Measurements from ENCODE around the gene CACNA1A.
"Not testable (repeated sequence)": the region's sequence is repeated elsewhere in the genome, so short reads cannot be mapped to it uniquely, and the experiment has no call there.

Gene CACNA1A

GRCh38 chr19:13363245-13363644, 143.0 kb downstream of the CACNA1A start:
- Histone ChIP-seq H2BK5ac (ENCODE audit: low read depth, low read length, poor library complexity, severe bottlenecking) (no peak overlapping the region), H3K9me3 (ENCODE audit: control insufficient read depth, low read length) (peaks cover 19% of the 10 kb centered on the region), H3K27me3 (ENCODE audit: control insufficient read depth in 1 of 2, insufficient read depth in 1 of 2, low read length in 2 of 2) (no peaks in the 10 kb centered on the region)

DNA sequence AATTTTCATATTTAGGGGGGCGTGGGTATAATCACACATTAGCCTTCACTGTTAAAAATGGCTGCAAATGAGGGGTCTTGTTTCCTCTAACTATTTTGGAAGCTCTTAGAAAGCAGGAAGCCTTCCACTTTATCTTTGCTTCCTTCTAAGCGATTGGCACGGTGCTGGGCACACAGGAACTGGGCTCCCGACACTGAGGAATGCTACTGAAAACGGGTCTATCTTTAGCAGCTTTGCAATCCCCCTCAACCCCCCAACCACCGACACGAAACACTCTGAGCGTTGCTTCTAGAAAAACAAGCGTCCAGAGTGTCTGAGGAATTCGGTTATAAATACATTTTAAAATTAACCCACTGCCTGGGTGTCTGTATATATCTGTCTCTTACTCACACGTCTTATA, 143.6 kb downstream of the CACNA1A start:
- no peak for DNase-seq

More at GRCh38 chr19:13363245-13363644, 143.0 kb downstream of the CACNA1A start:
- H2BK120ac ChIP-seq (ENCODE audit: low read depth, low read length) = no peak overlapping the region
- no peak for DNase-seq
- 80% methylated on average over 6 of the region's 7 CpGs for WGBS
- no peak overlapping the region for H3K4me3 ChIP-seq (ENCODE audit: insufficient read depth in 1 of 2, low read depth in 1 of 2, low read length in 2 of 2)
- H3K27ac ChIP-seq (ENCODE audit: low read length, poor library complexity, severe bottlenecking) = no peak overlapping the region
- no peak overlapping the region for H3K4me2 ChIP-seq (ENCODE audit: low read length, poor library complexity, severe bottlenecking)
- no peak overlapping the region for H2AFZ ChIP-seq (ENCODE audit: low read depth, low read length)
- no peaks in the 10 kb centered on the region for H3K79me1 ChIP-seq (replicated peaks; ENCODE audit: low read length, poor library complexity, severe bottlenecking)
- H4K8ac ChIP-seq (ENCODE audit: low read length) = no peak overlapping the region
- H3K9ac ChIP-seq (ENCODE audit: low read length) = no peak overlapping the region
- H3K14ac ChIP-seq (ENCODE audit: low read length in 2 of 2) = no peak overlapping the region
- H2BK15ac ChIP-seq (ENCODE audit: low read depth, poor library complexity, severe bottlenecking) = no peak overlapping the region
- H3K36me3 ChIP-seq (ENCODE audit: control insufficient read depth in 1 of 2, insufficient read depth in 2 of 2, low read depth in 1 of 2, low read length in 2 of 2) = peaks cover 0 to 44% of the 10 kb centered on the region in 2 experiments
- H4K91ac ChIP-seq (ENCODE audit: low read length) = no peak overlapping the region
- H3K4ac ChIP-seq (ENCODE audit: low read depth in 1 of 2, low read length in 2 of 2) = no peak overlapping the region
- H3K18ac ChIP-seq (ENCODE audit: low read depth in 1 of 2, low read length in 2 of 2) = no peak overlapping the region
- H2BK12ac ChIP-seq (ENCODE audit: low read length in 2 of 2) = no peak overlapping the region
- no peak overlapping the region for H2AK5ac ChIP-seq (ENCODE audit: low read length, severe bottlenecking)
- H3K23ac ChIP-seq (ENCODE audit: low read length in 2 of 2) = no peak overlapping the region
- no peaks in the 10 kb centered on the region for H3K4me1 ChIP-seq (ENCODE audit: control insufficient read depth, insufficient read depth, low read depth, low read length)

DNA sequence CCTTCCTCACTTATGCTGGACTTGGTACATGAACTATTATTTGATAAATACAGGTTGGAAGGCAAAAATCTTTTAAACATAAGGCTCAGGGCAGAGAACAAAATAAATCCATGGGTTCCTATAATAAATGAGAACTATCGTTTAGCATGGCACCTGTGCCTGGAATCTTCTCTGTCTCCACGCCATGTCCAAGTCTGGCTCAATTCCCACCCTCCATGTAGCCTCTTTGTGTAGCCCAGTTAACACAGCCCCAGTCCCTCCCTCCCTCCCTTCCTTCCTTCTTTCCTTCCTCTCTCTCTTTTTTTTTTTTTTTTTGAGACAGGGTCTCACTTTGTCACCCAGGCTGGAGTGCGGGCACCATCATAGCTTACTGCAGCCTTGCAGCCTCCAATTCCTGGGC, 144.6 kb downstream of the CACNA1A start:
- not testable (repeated sequence) for H2BK12ac ChIP-seq (ENCODE audit: low read length in 2 of 2)

More for the DNA sequence above, 143.6 kb downstream of the CACNA1A start:
- Histone ChIP-seq H3K9ac (ENCODE audit: low read length) (no peak overlapping the region), H3K9me3 (ENCODE audit: control insufficient read depth, low read length) (peaks cover 19% of the 10 kb centered on the region), H2BK12ac (ENCODE audit: low read length in 2 of 2) (no peak overlapping the region), H3K4me3 (ENCODE audit: insufficient read depth in 1 of 2, low read depth in 1 of 2, low read length in 2 of 2) (no peak overlapping the region), H3K27me3 (ENCODE audit: control insufficient read depth in 1 of 2, insufficient read depth in 1 of 2, low read length in 2 of 2) (no peaks in the 10 kb centered on the region), H3K4me2 (ENCODE audit: low read length, poor library complexity, severe bottlenecking) (no peak overlapping the region), H2BK120ac (ENCODE audit: low read depth, low read length) (no peak overlapping the region), H2AK5ac (ENCODE audit: low read length, severe bottlenecking) (no peak overlapping the region), H3K14ac (ENCODE audit: low read length in 2 of 2) (no peak overlapping the region), H3K36me3 (ENCODE audit: control insufficient read depth in 1 of 2, insufficient read depth in 2 of 2, low read depth in 1 of 2, low read length in 2 of 2) (peaks cover 0 to 50% of the 10 kb centered on the region in 2 experiments), H2AFZ (ENCODE audit: low read depth, low read length) (no peak overlapping the region), H3K23ac (ENCODE audit: low read length in 2 of 2) (no peak overlapping the region), H4K91ac (ENCODE audit: low read length) (no peak overlapping the region), H2BK5ac (ENCODE audit: low read depth, low read length, poor library complexity, severe bottlenecking) (no peak overlapping the region), H3K4ac (ENCODE audit: low read depth in 1 of 2, low read length in 2 of 2) (no peak overlapping the region), H3K4me1 (ENCODE audit: control insufficient read depth, insufficient read depth, low read depth, low read length) (no peaks in the 10 kb centered on the region), H3K79me1 (replicated peaks; ENCODE audit: low read length, poor library complexity, severe bottlenecking) (no peaks in the 10 kb centered on the region), H2BK15ac (ENCODE audit: low read depth, poor library complexity, severe bottlenecking) (no peak overlapping the region), H3K18ac (ENCODE audit: low read depth in 1 of 2, low read length in 2 of 2) (no peak overlapping the region), H4K8ac (ENCODE audit: low read length) (no peak overlapping the region), H3K27ac (ENCODE audit: low read length, poor library complexity, severe bottlenecking) (no peak overlapping the region)
- WGBS = 76% methylated on average over 11 of the region's 11 CpGs

GRCh38 chr19:13356686-13357280, 149.5 kb downstream of the CACNA1A start:
- Histone ChIP-seq H3K14ac (ENCODE audit: low read length in 2 of 2) (no peak overlapping the region), H2BK15ac (ENCODE audit: low read depth, poor library complexity, severe bottlenecking) (no peak overlapping the region), H3K4me3 (ENCODE audit: insufficient read depth in 1 of 2, low read depth in 1 of 2, low read length in 2 of 2) (no peak overlapping the region), H3K9ac (ENCODE audit: low read length) (no peak overlapping the region), H3K27ac (ENCODE audit: low read length, poor library complexity, severe bottlenecking) (no peak overlapping the region), H3K23ac (ENCODE audit: low read length in 2 of 2) (no peak overlapping the region), H2AK5ac (ENCODE audit: low read length, severe bottlenecking) (no peak overlapping the region), H3K18ac (ENCODE audit: low read depth in 1 of 2, low read length in 2 of 2) (no peak overlapping the region), H4K8ac (ENCODE audit: low read length) (no peak overlapping the region), H2BK5ac (ENCODE audit: low read depth, low read length, poor library complexity, severe bottlenecking) (no peak overlapping the region), H2BK12ac (ENCODE audit: low read length in 2 of 2) (no peak overlapping the region), H3K4ac (ENCODE audit: low read depth in 1 of 2, low read length in 2 of 2) (no peak overlapping the region), H2BK120ac (ENCODE audit: low read depth, low read length) (no peak overlapping the region), H2AFZ (ENCODE audit: low read depth, low read length) (no peak overlapping the region), H3K4me2 (ENCODE audit: low read length, poor library complexity, severe bottlenecking) (no peak overlapping the region), H3K36me3 (ENCODE audit: control insufficient read depth in 1 of 2, insufficient read depth in 2 of 2, low read depth in 1 of 2, low read length in 2 of 2) (peaks cover 0 to 76% of the 10 kb centered on the region in 2 experiments), H3K79me1 (replicated peaks; ENCODE audit: low read length, poor library complexity, severe bottlenecking) (no peaks in the 10 kb centered on the region), H4K91ac (ENCODE audit: low read length) (no peak overlapping the region), H3K27me3 (ENCODE audit: control insufficient read depth in 1 of 2, insufficient read depth in 1 of 2, low read length in 2 of 2) (no peaks in the 10 kb centered on the region), H3K9me3 (ENCODE audit: control insufficient read depth, low read length) (peaks cover 19% of the 10 kb centered on the region), H3K4me1 (ENCODE audit: control insufficient read depth, insufficient read depth, low read depth, low read length) (no peaks in the 10 kb centered on the region)
- DNase-seq = no peak
- 73% methylated on average over 8 of the region's 9 CpGs for WGBS

More for the DNA sequence above, 144.6 kb downstream of the CACNA1A start:
- H4K91ac ChIP-seq (ENCODE audit: low read length); H3K18ac ChIP-seq (ENCODE audit: low read depth in 1 of 2, low read length in 2 of 2); H3K4me3 ChIP-seq (ENCODE audit: insufficient read depth in 1 of 2, low read depth in 1 of 2, low read length in 2 of 2); H3K14ac ChIP-seq (ENCODE audit: low read length in 2 of 2); H2BK120ac ChIP-seq (ENCODE audit: low read depth, low read length); H2AFZ ChIP-seq (ENCODE audit: low read depth, low read length); H3K23ac ChIP-seq (ENCODE audit: low read length in 2 of 2); DNase-seq; H3K4ac ChIP-seq (ENCODE audit: low read depth in 1 of 2, low read length in 2 of 2); H3K9ac ChIP-seq (ENCODE audit: low read length); H3K4me1 ChIP-seq (ENCODE audit: control insufficient read depth, insufficient read depth, low read depth, low read length); H3K27ac ChIP-seq (ENCODE audit: low read length, poor library complexity, severe bottlenecking); H4K8ac ChIP-seq (ENCODE audit: low read length); H2BK15ac ChIP-seq (ENCODE audit: low read depth, poor library complexity, severe bottlenecking); H3K79me1 ChIP-seq (replicated peaks; ENCODE audit: low read length, poor library complexity, severe bottlenecking); H2AK5ac ChIP-seq (ENCODE audit: low read length, severe bottlenecking); H2BK5ac ChIP-seq (ENCODE audit: low read depth, low read length, poor library complexity, severe bottlenecking); H3K27me3 ChIP-seq (ENCODE audit: control insufficient read depth in 1 of 2, insufficient read depth in 1 of 2, low read length in 2 of 2); H3K4me2 ChIP-seq (ENCODE audit: low read length, poor library complexity, severe bottlenecking): not testable (repeated sequence)
- peaks cover 0 to 59% of the 10 kb centered on the region in 2 experiments for H3K36me3 ChIP-seq (ENCODE audit: control insufficient read depth in 1 of 2, insufficient read depth in 2 of 2, low read depth in 1 of 2, low read length in 2 of 2)
- H3K9me3 ChIP-seq (ENCODE audit: control insufficient read depth, low read length) = peaks cover 19% of the 10 kb centered on the region
- WGBS = 77% methylated on average over 3 of the region's 3 CpGs

All from mesenchymal stem cell (in vitro differentiated cells and primary cell).